HL-60 (cell line): Measurements from ENCODE around the gene OR10H4.
"Not testable (repeated sequence)": the region's sequence is repeated elsewhere in the genome, so short reads cannot be mapped to it uniquely, and the experiment has no call there.

Source experiments
- DNase-seq, 2 experiments: peaks; one replicate each; pipeline ENCODE4 v3.0.0-alpha.2; 2010 to 2020; ENCODE audit warnings: low read depth in 1 of 2, low spot score in 1 of 2
- H3K27ac ChIP-seq: fragments of 250-450 bp; sonication (Bioruptor Pico); replicated peaks from 2 replicates; pipeline ENCODE4 v1.5.1; 2020; ENCODE audit warnings: mild to moderate bottlenecking, moderate library complexity
- H3K27me3 ChIP-seq: fragments of 250-450 bp; sonication (Bioruptor Pico); 2 replicates; pipeline ENCODE4 v1.5.1; 2021; ENCODE audit warnings: mild to moderate bottlenecking, moderate library complexity; ENCODE audit not compliant: insufficient read depth, poor library complexity, severe bottlenecking
- H3K4me3 ChIP-seq: replicated peaks from 2 replicates; pipeline ENCODE4 v1.5.1; 2011; ENCODE audit warnings: mild to moderate bottlenecking, control low read depth, low read length; ENCODE audit not compliant: insufficient read depth
- GABPA ChIP-seq: IDR thresholded peaks from 2 replicates; pipeline ENCODE4 v1.6.1; 2012; ENCODE audit warnings: low read depth
- POLR2AphosphoS5 ChIP-seq: IDR thresholded peaks from 2 replicates; pipeline ENCODE4 v1.6.1; 2012; ENCODE audit warnings: low read depth
- SPI1 ChIP-seq: IDR thresholded peaks from 2 replicates; pipeline ENCODE4 v1.6.1; 2012; ENCODE audit warnings: low read depth, mild to moderate bottlenecking, borderline replicate concordance
- long read RNA-seq: library from polyadenylated mRNA; unstranded; transcript quantifications from one replicate; pipeline ENCODE4 v2.0.0, GENCODE V29; 2020
- TF ChIP-seq, protein P1 (sequence below): IDR thresholded peaks from one replicate; pipeline ENCODE4 v1.5.1; 2011; ENCODE audit warnings: low read length, control low read depth, inconsistent platforms; ENCODE audit not compliant: insufficient read depth
- TF ChIP-seq, protein P2 (sequence below): IDR thresholded peaks from 2 replicates; pipeline ENCODE4 v1.6.1; 2012; ENCODE audit warnings: low read depth; ENCODE audit not compliant: insufficient replicate concordance

OR10H4 gene, protein sequence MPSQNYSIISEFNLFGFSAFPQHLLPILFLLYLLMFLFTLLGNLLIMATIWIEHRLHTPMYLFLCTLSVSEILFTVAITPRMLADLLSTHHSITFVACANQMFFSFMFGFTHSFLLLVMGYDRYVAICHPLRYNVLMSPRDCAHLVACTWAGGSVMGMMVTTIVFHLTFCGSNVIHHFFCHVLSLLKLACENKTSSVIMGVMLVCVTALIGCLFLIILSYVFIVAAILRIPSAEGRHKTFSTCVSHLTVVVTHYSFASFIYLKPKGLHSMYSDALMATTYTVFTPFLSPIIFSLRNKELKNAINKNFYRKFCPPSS
- long read RNA-seq, result 0 reads

DNA sequence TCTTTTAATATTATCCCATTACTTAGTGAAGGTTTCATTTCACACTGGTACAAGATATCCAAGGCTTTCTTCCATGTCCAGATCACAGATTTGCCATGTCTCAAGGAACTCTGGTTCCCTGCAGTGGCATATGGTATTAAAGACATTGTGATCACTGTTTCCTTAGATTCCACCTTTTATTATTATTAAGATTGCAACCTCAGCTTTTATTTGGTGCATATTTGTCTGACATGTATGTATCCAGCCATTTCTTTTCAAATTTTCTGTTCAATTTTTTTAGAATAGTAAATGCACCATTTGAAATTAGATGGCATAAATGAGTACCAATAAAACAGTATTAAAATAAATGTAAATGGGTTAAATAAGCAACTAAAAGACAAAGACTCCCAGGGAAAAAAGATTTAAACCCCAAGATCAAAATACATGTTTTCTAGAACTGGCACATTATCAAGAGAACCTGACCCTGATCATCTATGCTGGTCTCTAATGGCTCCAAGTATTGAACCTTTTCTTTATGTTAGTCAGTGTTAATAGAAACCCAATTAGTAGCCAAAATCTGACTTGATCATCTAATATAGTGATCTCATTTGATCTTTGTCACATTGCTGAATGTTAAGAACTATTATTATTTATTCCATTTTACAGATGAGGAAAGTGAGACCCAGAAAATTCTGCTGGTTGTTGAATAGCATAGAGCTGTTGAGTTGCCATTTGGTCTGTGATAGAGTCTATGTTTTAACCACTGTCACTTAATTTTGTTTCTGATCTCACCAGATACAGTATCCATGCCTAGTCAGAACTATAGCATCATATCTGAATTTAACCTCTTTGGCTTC is at the start of gene OR10H4:
OR10H4 (plus strand) TSS at position 786 of the 836 bp plus-strand sequence; CDS start at position 786, 0 bp downstream.
- no peak for DNase-seq
- no peak within 1 kb of the TSS for H3K4me3 ChIP-seq
- H3K27ac ChIP-seq, result no peak within 1 kb of the TSS
- no peaks in the 10 kb centered on the region for H3K27me3 ChIP-seq
- TF ChIP-seq, protein P1, sequence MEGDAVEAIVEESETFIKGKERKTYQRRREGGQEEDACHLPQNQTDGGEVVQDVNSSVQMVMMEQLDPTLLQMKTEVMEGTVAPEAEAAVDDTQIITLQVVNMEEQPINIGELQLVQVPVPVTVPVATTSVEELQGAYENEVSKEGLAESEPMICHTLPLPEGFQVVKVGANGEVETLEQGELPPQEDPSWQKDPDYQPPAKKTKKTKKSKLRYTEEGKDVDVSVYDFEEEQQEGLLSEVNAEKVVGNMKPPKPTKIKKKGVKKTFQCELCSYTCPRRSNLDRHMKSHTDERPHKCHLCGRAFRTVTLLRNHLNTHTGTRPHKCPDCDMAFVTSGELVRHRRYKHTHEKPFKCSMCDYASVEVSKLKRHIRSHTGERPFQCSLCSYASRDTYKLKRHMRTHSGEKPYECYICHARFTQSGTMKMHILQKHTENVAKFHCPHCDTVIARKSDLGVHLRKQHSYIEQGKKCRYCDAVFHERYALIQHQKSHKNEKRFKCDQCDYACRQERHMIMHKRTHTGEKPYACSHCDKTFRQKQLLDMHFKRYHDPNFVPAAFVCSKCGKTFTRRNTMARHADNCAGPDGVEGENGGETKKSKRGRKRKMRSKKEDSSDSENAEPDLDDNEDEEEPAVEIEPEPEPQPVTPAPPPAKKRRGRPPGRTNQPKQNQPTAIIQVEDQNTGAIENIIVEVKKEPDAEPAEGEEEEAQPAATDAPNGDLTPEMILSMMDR, result no peak
- TF ChIP-seq, protein P2, sequence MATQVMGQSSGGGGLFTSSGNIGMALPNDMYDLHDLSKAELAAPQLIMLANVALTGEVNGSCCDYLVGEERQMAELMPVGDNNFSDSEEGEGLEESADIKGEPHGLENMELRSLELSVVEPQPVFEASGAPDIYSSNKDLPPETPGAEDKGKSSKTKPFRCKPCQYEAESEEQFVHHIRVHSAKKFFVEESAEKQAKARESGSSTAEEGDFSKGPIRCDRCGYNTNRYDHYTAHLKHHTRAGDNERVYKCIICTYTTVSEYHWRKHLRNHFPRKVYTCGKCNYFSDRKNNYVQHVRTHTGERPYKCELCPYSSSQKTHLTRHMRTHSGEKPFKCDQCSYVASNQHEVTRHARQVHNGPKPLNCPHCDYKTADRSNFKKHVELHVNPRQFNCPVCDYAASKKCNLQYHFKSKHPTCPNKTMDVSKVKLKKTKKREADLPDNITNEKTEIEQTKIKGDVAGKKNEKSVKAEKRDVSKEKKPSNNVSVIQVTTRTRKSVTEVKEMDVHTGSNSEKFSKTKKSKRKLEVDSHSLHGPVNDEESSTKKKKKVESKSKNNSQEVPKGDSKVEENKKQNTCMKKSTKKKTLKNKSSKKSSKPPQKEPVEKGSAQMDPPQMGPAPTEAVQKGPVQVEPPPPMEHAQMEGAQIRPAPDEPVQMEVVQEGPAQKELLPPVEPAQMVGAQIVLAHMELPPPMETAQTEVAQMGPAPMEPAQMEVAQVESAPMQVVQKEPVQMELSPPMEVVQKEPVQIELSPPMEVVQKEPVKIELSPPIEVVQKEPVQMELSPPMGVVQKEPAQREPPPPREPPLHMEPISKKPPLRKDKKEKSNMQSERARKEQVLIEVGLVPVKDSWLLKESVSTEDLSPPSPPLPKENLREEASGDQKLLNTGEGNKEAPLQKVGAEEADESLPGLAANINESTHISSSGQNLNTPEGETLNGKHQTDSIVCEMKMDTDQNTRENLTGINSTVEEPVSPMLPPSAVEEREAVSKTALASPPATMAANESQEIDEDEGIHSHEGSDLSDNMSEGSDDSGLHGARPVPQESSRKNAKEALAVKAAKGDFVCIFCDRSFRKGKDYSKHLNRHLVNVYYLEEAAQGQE, result no peak
- TF ChIP-seq POLR2AphosphoS5, result no peak
- no peak for TF ChIP-seq GABPA
- no peak for TF ChIP-seq SPI1

DNA sequence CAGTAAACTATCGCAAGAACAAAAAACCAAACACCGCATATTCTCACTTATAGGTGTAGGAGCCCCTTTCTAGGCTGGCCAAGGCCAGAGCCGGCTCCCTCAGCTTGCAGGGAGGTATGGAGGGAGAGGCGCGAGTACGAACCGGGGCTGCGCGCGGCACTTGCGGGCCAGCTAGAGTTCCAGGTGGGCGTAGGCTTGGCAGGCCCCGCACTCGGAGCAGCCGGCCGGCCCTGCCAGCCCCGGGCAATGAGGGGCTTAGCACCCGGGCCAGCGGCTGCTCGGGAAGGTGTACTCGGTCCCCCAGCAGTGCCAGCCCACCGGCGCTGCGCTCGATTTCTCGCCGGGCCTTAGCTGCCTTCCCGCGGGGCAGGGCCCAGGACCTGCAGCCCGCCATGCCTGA is 49.2 kb upstream of the OR10H4 start:
- not testable (repeated sequence) for H3K27ac ChIP-seq, H3K4me3 ChIP-seq, H3K27me3 ChIP-seq, DNase-seq

DNA sequence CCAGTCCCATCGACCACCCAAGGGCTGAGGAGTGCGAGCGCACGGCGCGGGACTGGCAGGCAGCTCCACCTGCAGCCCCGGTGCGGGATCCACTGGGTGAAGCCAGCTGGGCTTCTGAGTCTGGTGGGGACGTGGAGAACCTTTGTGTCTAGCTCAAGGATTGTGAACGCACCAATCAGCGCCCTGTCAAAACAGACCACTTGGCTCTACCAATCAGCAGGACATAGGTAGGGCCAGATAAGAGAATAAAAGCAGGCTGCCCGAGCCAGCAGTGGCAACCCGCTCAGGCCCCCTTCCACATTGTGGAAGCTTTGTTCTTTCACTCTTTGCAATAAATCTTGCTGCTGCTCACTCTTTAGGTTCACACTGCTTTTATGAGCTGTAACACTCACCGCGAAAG is 48.8 kb upstream of the OR10H4 start:
- not testable (repeated sequence) for H3K27me3 ChIP-seq, H3K4me3 ChIP-seq, DNase-seq

DNA sequence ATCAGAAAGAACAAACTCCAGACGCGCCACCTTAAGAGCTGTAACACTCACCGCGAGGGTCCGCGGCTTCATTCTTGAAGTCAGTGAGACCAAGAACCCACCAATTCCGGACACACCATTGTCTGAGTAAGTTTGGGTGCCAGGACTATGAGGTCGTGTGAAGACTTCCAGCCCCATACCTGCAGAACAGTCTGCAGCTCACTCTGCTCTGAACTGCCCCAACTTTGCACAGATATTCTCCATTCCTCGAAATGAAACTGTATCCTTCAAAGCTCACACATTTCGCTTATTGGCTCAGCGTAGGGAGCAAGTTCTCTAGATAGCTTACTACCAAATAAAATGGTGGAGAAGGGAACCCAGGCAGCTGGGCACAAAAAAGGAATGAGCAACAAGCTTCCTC is 48.3 kb upstream of the OR10H4 start:
- Histone ChIP-seq H3K4me3 (no peak overlapping the region), H3K27me3 (no peaks in the 10 kb centered on the region), H3K27ac (no peak overlapping the region)
- TF ChIP-seq POLR2AphosphoS5 (no peak), GABPA (no peak), SPI1 (no peak)
- TF ChIP-seq, protein P2, result no peak
- TF ChIP-seq, protein P1, result no peak
- DNase-seq, result no peak

More for the DNA sequence above, 48.8 kb upstream of the OR10H4 start:
- not testable (repeated sequence) for H3K27ac ChIP-seq
